Parathyroid adenoma (tissue), 2 donors: ENCODE results near the gene WASHC3.

Experiments used
- H2AFZ ChIP-seq: fragments of 300-600 bp; sonication (generic); one replicate; pipeline ENCODE4 v1.7.0; 2017; ENCODE audit warnings: antibody characterized with exemption, mild to moderate bottlenecking
- H3K27ac ChIP-seq: fragments of 300-600 bp; sonication (generic); one replicate; pipeline ENCODE4 v1.7.0; 2017
- H3K27me3 ChIP-seq: fragments of 300-600 bp; sonication (generic); one replicate; pipeline ENCODE4 v1.7.0; 2017; ENCODE audit warnings: low read length; ENCODE audit not compliant: control insufficient read depth, insufficient read depth
- H3K36me3 ChIP-seq: fragments of 300-600 bp; sonication (generic); one replicate; pipeline ENCODE4 v1.7.0; 2017; ENCODE audit warnings: low read length; ENCODE audit not compliant: control insufficient read depth, insufficient read depth
- H3K4me1 ChIP-seq: fragments of 300-600 bp; sonication (generic); one replicate; pipeline ENCODE4 v1.7.0; 2017; ENCODE audit warnings: control low read depth
- H3K4me2 ChIP-seq: fragments of 300-600 bp; sonication (generic); one replicate; pipeline ENCODE4 v1.7.0; 2017; ENCODE audit warnings: low read length
- H3K4me3 ChIP-seq: fragments of 300-600 bp; sonication (generic); one replicate; pipeline ENCODE4 v1.7.0; 2017; ENCODE audit warnings: low read depth, low read length
- H3K79me2 ChIP-seq: fragments of 300-600 bp; sonication (generic); one replicate; pipeline ENCODE4 v1.7.0; 2017; ENCODE audit warnings: control low read depth
- H3K9ac ChIP-seq: fragments of 300-600 bp; sonication (generic); one replicate; pipeline ENCODE4 v1.7.0; 2017; ENCODE audit warnings: mild to moderate bottlenecking
- H3K9me3 ChIP-seq: fragments of 300-600 bp; sonication (generic); one replicate; pipeline ENCODE4 v1.7.0; 2017; ENCODE audit warnings: low read length; ENCODE audit not compliant: control insufficient read depth
- TF ChIP-seq, protein P1 (sequence below): fragments of 300-600 bp; sonication (generic); IDR thresholded peaks from one replicate; pipeline ENCODE4 v1.7.0; 2017; ENCODE audit warnings: antibody characterized with exemption, mild to moderate bottlenecking
- donor health status: primary hyperparathyroidism.

Gene WASHC3

DNA sequence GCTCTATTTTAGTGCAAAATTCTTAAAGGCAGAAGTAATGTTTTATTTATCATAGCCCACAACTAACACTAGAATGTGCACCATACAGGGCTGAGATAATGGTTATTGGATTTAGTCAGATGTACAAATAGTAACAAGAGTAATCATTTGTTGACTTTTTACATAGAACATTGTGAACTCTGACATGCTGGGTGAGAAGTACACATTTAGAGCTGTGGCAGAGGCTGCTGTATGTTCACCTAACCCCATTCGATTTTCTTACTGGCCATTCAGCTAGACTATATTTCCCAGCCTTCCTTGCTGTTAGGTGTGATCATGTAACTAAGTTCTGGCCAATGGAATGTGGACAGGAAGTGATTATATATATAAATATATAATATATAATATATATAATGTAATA, 95.3 kb downstream of the WASHC3 start:
- H2AFZ ChIP-seq: no peak overlapping the region
- H3K4me1 ChIP-seq: no peaks in the 10 kb centered on the region
- no peaks in the 10 kb centered on the region for H3K27me3 ChIP-seq
- TF ChIP-seq, protein P1, sequence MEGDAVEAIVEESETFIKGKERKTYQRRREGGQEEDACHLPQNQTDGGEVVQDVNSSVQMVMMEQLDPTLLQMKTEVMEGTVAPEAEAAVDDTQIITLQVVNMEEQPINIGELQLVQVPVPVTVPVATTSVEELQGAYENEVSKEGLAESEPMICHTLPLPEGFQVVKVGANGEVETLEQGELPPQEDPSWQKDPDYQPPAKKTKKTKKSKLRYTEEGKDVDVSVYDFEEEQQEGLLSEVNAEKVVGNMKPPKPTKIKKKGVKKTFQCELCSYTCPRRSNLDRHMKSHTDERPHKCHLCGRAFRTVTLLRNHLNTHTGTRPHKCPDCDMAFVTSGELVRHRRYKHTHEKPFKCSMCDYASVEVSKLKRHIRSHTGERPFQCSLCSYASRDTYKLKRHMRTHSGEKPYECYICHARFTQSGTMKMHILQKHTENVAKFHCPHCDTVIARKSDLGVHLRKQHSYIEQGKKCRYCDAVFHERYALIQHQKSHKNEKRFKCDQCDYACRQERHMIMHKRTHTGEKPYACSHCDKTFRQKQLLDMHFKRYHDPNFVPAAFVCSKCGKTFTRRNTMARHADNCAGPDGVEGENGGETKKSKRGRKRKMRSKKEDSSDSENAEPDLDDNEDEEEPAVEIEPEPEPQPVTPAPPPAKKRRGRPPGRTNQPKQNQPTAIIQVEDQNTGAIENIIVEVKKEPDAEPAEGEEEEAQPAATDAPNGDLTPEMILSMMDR: no peak
- no peaks in the 10 kb centered on the region for H3K79me2 ChIP-seq
- no peaks in the 10 kb centered on the region for H3K36me3 ChIP-seq
- no peak overlapping the region for H3K9ac ChIP-seq
- H3K4me3 ChIP-seq: no peak overlapping the region
- no peaks in the 10 kb centered on the region for H3K9me3 ChIP-seq
- H3K4me2 ChIP-seq: no peak overlapping the region
- H3K27ac ChIP-seq: no peak overlapping the region

DNA sequence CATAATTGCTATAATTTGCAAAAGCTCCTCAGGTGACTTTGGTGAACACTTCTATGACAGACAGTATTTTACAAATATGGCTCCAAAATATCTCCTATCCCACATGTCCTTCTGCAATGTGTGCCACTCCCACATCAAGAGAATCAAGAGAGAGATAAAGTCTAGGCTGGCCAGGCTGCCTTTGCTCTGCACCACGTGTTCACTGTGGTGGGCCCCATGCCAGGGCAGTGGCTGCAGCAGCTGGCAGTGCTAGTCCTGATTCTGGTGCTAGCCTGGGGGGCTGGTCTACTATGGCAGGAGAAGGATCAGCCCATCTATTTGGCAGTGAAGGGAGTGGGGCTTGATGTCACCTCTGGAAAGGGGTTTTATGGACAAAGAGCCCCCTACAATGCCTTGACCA, 98.1 kb downstream of the WASHC3 start:
- H3K4me2 ChIP-seq: no peak overlapping the region
- TF ChIP-seq, protein P1: no peak

More for the DNA sequence above, 98.1 kb downstream of the WASHC3 start:
- Histone ChIP-seq H3K4me1 (no peaks in the 10 kb centered on the region), H2AFZ (no peak overlapping the region), H3K27ac (no peak overlapping the region), H3K9me3 (no peaks in the 10 kb centered on the region), H3K79me2 (no peaks in the 10 kb centered on the region), H3K4me3 (no peak overlapping the region), H3K36me3 (no peaks in the 10 kb centered on the region), H3K9ac (no peak overlapping the region), H3K27me3 (no peaks in the 10 kb centered on the region)
